Natural killer cell (primary cell): ENCODE measurements around the gene LGALSL. TPM values are rescaled to one million over a fixed set of nuclear protein-coding genes. Genes with fewer than 3 reads are reported as not detected.
A peak's percentile ranks its signal among the peaks of the same experiment; 100 is the strongest.

ENCODE experiments used
- ATAC-seq, 3 donors: fragments of 150-1000 bp in 2 of 3; fragments of 200-7000 bp in 1 of 3; cut with Tn5 transposase; 1 replicate in 1 of 3; 2 replicates in 2 of 3; pipeline ENCODE4 v1.10.0; 2021; ENCODE audit warnings: mild to moderate bottlenecking in 2 of 3, moderate library complexity in 2 of 3
- DNase-seq, 2 donors: peaks; one replicate each; pipeline versions ENCODE4 v3.0.0 to v3.0.0-alpha.2; 2013 to 2021; ENCODE audit warnings: mixed read lengths in 1 of 2
- H3K27ac ChIP-seq: one replicate; pipeline ENCODE4 v1.5.1; 2013; ENCODE audit warnings: mild to moderate bottlenecking, low read length
- H3K27me3 ChIP-seq: one replicate; pipeline ENCODE4 v1.6.1; 2013; ENCODE audit warnings: low read length; ENCODE audit not compliant: control insufficient read depth, insufficient read depth
- H3K36me3 ChIP-seq: one replicate; pipeline ENCODE4 v1.6.1; 2013; ENCODE audit warnings: low read length; ENCODE audit not compliant: control insufficient read depth, insufficient read depth
- H3K4me1 ChIP-seq: one replicate; pipeline ENCODE4 v1.6.1; 2013; ENCODE audit warnings: low read length; ENCODE audit not compliant: control insufficient read depth, insufficient read depth
- H3K4me3 ChIP-seq: one replicate; pipeline ENCODE4 v1.5.1; 2013; ENCODE audit warnings: low read length
- H3K9me3 ChIP-seq: one replicate; pipeline ENCODE4 v1.6.1; 2013; ENCODE audit warnings: low read length; ENCODE audit not compliant: control insufficient read depth, insufficient read depth
- H3K27ac Mint-ChIP-seq, 2 donors: one replicate each; pipeline ENCODE4 v1.8.0; 2022; ENCODE audit warnings: mild to moderate bottlenecking in 2 of 2, mixed read lengths in 2 of 2, moderate library complexity in 1 of 2
- H3K27me3 Mint-ChIP-seq, 2 donors: one replicate each; pipeline ENCODE4 v1.8.0; 2022; ENCODE audit warnings: low read depth in 2 of 2, mixed read lengths in 2 of 2
- H3K36me3 Mint-ChIP-seq: one replicate; pipeline ENCODE4 v1.8.0; 2022; ENCODE audit warnings: mixed read lengths
- H3K4me1 Mint-ChIP-seq, 2 donors: one replicate each; pipeline ENCODE4 v1.8.0; 2022; ENCODE audit warnings: mixed read lengths in 2 of 2
- H3K4me3 Mint-ChIP-seq: one replicate; pipeline ENCODE4 v1.8.0; 2022; ENCODE audit warnings: mild to moderate bottlenecking, moderate library complexity, mixed read lengths
- H3K9me3 Mint-ChIP-seq, 2 donors: one replicate each; pipeline ENCODE4 v1.8.0; 2022; ENCODE audit warnings: mixed read lengths in 2 of 2
- CTCF ChIP-seq: fragments of 200-600 bp; IDR thresholded peaks from one replicate; pipeline ENCODE4 v1.8.0; 2022; ENCODE audit warnings: antibody characterized with exemption
- WGBS: methylation state at CpG from one replicate; pipeline ENCODE4 v1.1.7; 2013; ENCODE audit warnings: missing lambda C conversion rate; ENCODE audit not compliant: insufficient coverage; 5-methylcytosine and 5-hydroxymethylcytosine counted together
- intact Hi-C: fragments of 100-400 bp; cut with micrococcal nuclease; formaldehyde crosslinking; loops from one replicate; pipeline ENCODE4 v1.14.2; 2022
- total RNA-seq, 4 donors: library from RNA; stranded (reverse); fragments of 120-200 nt in 1 of 4; gene quantifications; one replicate each; pipeline versions ENCODE4 v1.2.3 to v1.2.4, GENCODE V29; 2013 to 2022

LGALSL gene
- total RNA-seq, 3 donors from 2014 or later (not counting 1 experiment from before 2014, with no cell fraction given): 1.3 to 8.6 (median 2.0) TPM

DNA sequence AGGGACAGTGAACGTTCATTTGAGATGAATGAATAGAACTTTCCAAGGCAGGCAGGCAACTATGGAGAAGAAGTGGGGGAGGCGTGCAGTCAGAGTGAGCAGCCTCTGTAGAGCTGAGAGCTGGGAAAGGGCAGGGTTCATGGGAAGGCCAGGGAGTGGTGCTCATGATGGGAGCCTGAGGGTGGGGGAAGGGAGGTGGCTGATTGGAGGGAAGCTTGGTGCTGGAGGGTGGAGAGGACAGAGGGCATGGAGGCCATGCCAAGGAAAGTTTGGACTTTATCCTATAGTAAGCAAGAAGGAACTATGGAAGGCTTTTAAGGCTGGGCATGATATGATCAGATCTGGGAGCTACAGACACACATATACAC lies 47.6 kb upstream of the LGALSL start:
- 93% methylated on average over 2 of the region's 2 CpGs for WGBS
- no peak overlapping the region for H3K27ac Mint-ChIP-seq
- Histone ChIP-seq H3K4me1 (no peaks in the 10 kb centered on the region), H3K4me3 (no peak overlapping the region), H3K27ac (no peak overlapping the region), H3K36me3 (no peaks in the 10 kb centered on the region), H3K27me3 (no peaks in the 10 kb centered on the region), H3K9me3 (no peaks in the 10 kb centered on the region)
- ATAC-seq (no peak), DNase-seq (no peak)
- H3K4me3 Mint-ChIP-seq: no peak overlapping the region
- no peaks in the 10 kb centered on the region for H3K9me3 Mint-ChIP-seq
- no peaks in the 10 kb centered on the region for H3K4me1 Mint-ChIP-seq
- TF ChIP-seq CTCF: no peak
- intact Hi-C loops: no loop called here
- H3K36me3 Mint-ChIP-seq: no peaks in the 10 kb centered on the region
- H3K27me3 Mint-ChIP-seq: no peaks in the 10 kb centered on the region

- no peaks in the 10 kb centered on the region for H3K27me3 ChIP-seq
- no peak for DNase-seq
- no peak for ATAC-seq
- H3K4me3 ChIP-seq: no peak overlapping the region
- intact Hi-C loops: no loop called here
- TF ChIP-seq CTCF: no peak
- Mint-ChIP-seq H3K36me3 (no peaks in the 10 kb centered on the region), H3K4me3 (no peak overlapping the region), H3K9me3 (no peaks in the 10 kb centered on the region), H3K27ac (no peak overlapping the region), H3K4me1 (no peaks in the 10 kb centered on the region), H3K27me3 (no peaks in the 10 kb centered on the region)
- no peak overlapping the region for H3K27ac ChIP-seq
- no peaks in the 10 kb centered on the region for H3K9me3 ChIP-seq
- no peaks in the 10 kb centered on the region for H3K36me3 ChIP-seq
- WGBS: 97% methylated on average over 3 of the region's 3 CpGs
- no peaks in the 10 kb centered on the region for H3K4me1 ChIP-seq
Observed at GRCh38 chr2:64408031-64408430, 45.9 kb upstream of the LGALSL start.

DNA sequence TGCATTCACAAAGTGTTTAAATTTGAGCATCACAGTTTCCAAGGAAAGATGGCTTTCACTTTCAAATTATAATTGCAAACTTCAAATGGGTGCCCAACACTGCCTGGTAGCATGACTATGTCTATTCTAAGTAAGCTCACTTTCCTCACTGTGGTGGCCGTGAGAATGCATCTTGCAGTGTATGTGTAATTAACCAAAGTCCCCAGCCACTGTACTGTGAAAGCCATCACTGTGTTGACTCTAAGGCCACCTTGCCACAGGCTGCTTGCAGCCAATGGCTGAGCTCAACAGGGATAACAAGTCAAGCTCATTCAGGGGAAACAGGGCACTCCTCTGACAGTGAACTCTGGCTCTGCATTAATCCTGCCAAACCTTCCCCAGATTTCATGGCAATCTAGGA lies 43.3 kb upstream of the LGALSL start:
- Mint-ChIP-seq H3K36me3 (no peaks in the 10 kb centered on the region), H3K27ac (no peak overlapping the region), H3K9me3 (no peaks in the 10 kb centered on the region), H3K4me3 (no peak overlapping the region), H3K4me1 (no peaks in the 10 kb centered on the region), H3K27me3 (no peaks in the 10 kb centered on the region)
- H3K27ac ChIP-seq: no peak overlapping the region
- no peak for TF ChIP-seq CTCF
- no peaks in the 10 kb centered on the region for H3K27me3 ChIP-seq
- H3K4me1 ChIP-seq: no peaks in the 10 kb centered on the region
- 68% methylated on average over 1 of the region's 1 CpG for WGBS
- ATAC-seq: peak in 1 of 3 donors; percentile 26
- DNase-seq: no peak
- no peak overlapping the region for H3K4me3 ChIP-seq
- no peaks in the 10 kb centered on the region for H3K36me3 ChIP-seq
- intact Hi-C loops: no loop called here
- H3K9me3 ChIP-seq: no peaks in the 10 kb centered on the region

DNA sequence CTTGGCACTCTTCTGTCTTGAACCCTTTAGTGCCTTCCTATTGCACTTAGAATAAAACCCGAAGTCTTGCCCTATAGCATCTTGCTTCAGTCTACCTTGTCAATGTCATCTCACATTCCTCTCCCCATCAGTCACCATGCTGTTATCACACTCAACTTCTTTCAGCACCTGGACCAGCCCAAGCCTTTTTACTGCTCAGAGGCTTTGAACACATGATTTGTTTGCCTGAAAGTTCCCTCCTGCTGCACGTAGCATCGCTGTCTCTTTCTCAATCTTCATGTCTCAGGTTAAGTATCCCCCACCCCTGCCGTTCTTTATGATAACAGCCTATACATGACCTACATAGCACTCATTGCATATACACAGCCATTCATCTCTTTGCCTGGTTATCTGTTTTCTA lies 41.3 kb upstream of the LGALSL start:
- no peaks in the 10 kb centered on the region for H3K27me3 ChIP-seq
- no peak overlapping the region for H3K27ac ChIP-seq
- intact Hi-C loops: no loop called here
- TF ChIP-seq CTCF: no peak
- no peaks in the 10 kb centered on the region for H3K9me3 ChIP-seq
- no peaks in the 10 kb centered on the region for H3K36me3 Mint-ChIP-seq
- no peak overlapping the region for H3K4me3 ChIP-seq
- DNase-seq (no peak), ATAC-seq (no peak)
- H3K4me1 Mint-ChIP-seq: no peaks in the 10 kb centered on the region
- H3K4me1 ChIP-seq: no peaks in the 10 kb centered on the region
- H3K4me3 Mint-ChIP-seq: no peak overlapping the region
- 94% methylated on average over 4 of the region's 4 CpGs for WGBS
- no peaks in the 10 kb centered on the region for H3K36me3 ChIP-seq
- no peak overlapping the region for H3K27ac Mint-ChIP-seq
- peaks cover 0 to under 1% of the 10 kb centered on the region in 2 donors for H3K27me3 Mint-ChIP-seq
- H3K9me3 Mint-ChIP-seq: no peaks in the 10 kb centered on the region
